Effector CD4-positive, alpha-beta T cell (primary cell): ENCODE measurements around the gene ERN1.
A peak's percentile ranks its signal among the peaks of the same experiment; 100 is the strongest.

Experiments
- DNase-seq: peaks from one replicate; pipeline ENCODE4 v3.0.0-alpha.2; 2020

ERN1 gene

GRCh38 chr17:64001763-64002529, 128.0 kb downstream of the ERN1 start:
- DNase-seq: no peak

GRCh38 chr17:64001091-64001579, 128.8 kb downstream of the ERN1 start:
- DNase-seq: no peak

- DNase-seq: no peak
These were observed 130.0 kb downstream of the ERN1 start for GRCh38 chr17:63999680-64000531.

GRCh38 chr17:63998721-63999679, 130.9 kb downstream of the ERN1 start:
- no peak for DNase-seq

- peak; percentile 61 for DNase-seq
These were observed 131.8 kb downstream of the ERN1 start, which contains the start of gene PRR29 for GRCh38 chr17:63998050-63998720. Gene PRR29, plus strand, starts transcription at chr17:63998351. Its CDS starts 14 bp downstream, at chr17:63998365.

GRCh38 chr17:63997341-63998048, 132.4 kb downstream of the ERN1 start:
- no peak for DNase-seq

- no peak for DNase-seq
These were observed 133.3 kb downstream of the ERN1 start for GRCh38 chr17:63996430-63997182.

GRCh38 chr17:63995626-63996025, 134.3 kb downstream of the ERN1 start:
- DNase-seq: no peak

GRCh38 chr17:63993368-63993985, 136.5 kb downstream of the ERN1 start:
- no peak for DNase-seq

GRCh38 chr17:63991611-63992010, 138.3 kb downstream of the ERN1 start:
- DNase-seq: no peak

GRCh38 chr17:63989622-63990345, 140.2 kb downstream of the ERN1 start:
- DNase-seq: no peak
